ENCODE measurements around the gene SLC66A2. TPM values are rescaled to one million over a fixed set of nuclear protein-coding genes. Genes with fewer than 3 reads are reported as not detected.

Gene SLC66A2
- total and polyA plus RNA-seq, 2 of the 13 experiments (the other 11 are each of a cell fraction or from before 2014, with no cell fraction given), result 33.5 to 41.9 TPM

GRCh38 chr18:79888016-79888415, 63.4 kb downstream of the SLC66A2 start (continued):
- no peak for TF ChIP-seq ZNF180 (CRISPR knock-in tag; IDR thresholded peaks at IDR 0.05; ENCODE audit: borderline replicate concordance, low read depth)
- TF ChIP-seq SUZ12 (IDR thresholded peaks at IDR 0.05; ENCODE audit: low read depth, low read length), result no peak
- no peak for TF ChIP-seq MAFG (CRISPR knock-in tag; IDR thresholded peaks at IDR 0.05)
- TF ChIP-seq ZNF143 (CRISPR knock-in tag; IDR thresholded peaks at IDR 0.05), result no peak
- no peak for TF ChIP-seq STAT6 (CRISPR knock-in tag; IDR thresholded peaks at IDR 0.05; ENCODE audit: borderline replicate concordance)
- TF ChIP-seq NFYB (CRISPR knock-in tag; IDR thresholded peaks at IDR 0.05), result no peak
- no peak for TF ChIP-seq BRD4 (CRISPR knock-in tag; IDR thresholded peaks at IDR 0.05)
- no peak for TF ChIP-seq BCL3 (CRISPR knock-in tag; IDR thresholded peaks at IDR 0.05)
- no peak for TF ChIP-seq MEIS2 (CRISPR knock-in tag; IDR thresholded peaks at IDR 0.05)
- no peak for TF ChIP-seq ZNF160 (CRISPR knock-in tag; IDR thresholded peaks at IDR 0.05)
- no peak for TF ChIP-seq ZNF432 (CRISPR knock-in tag; IDR thresholded peaks at IDR 0.05; ENCODE audit: borderline replicate concordance)
- no peak for TF ChIP-seq ZNF549 (CRISPR knock-in tag; IDR thresholded peaks at IDR 0.05)
- TF ChIP-seq ZBTB20 (CRISPR knock-in tag; IDR thresholded peaks at IDR 0.05; ENCODE audit: borderline replicate concordance, low read depth), result no peak
